Pons (tissue), 1 donor: ENCODE data around the gene RPL28.

Source experiments
- DNase-seq: peaks from one replicate; pipeline ENCODE4 v3.0.0-alpha.2; 2016; ENCODE audit warnings: low spot score

The RPL28 gene

DNA sequence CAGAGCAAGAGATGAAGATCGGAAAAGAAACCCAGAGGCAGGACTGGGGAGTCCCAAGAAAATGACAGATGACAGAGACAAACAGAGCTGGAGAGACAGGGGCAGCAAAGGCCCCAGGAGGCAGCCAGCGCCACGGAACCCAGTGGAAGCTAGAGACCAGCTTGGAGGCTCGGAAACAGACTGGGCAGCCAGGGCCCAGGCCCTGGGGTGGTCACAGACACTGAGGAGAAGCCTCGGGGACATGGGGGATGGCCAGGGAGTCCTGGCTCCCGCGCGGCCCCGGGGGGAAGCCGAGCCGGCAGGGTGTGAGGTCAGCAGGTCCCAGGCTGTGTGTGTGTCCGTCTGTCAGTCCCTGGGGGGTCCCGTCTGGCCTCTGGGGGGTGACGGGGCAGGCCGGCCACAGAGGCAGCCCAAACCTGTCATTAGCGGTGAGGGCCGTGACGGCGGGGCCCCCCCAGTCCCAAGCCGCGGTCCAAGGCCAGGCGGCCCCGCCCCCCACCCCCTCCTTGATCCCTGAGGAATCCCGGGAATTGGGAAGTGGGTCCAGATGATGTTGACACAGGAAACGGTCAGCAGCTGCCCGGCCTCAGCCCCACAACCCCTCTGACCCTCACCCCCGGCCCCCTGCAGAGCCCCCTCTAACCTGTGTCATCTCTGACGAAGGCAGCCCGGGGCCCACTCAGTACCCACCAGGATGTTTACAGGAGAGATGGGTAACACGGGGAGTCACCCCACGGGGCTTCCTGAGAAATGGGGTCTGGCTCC, 11.6 kb upstream of the RPL28 start:
- no peak for DNase-seq

DNA sequence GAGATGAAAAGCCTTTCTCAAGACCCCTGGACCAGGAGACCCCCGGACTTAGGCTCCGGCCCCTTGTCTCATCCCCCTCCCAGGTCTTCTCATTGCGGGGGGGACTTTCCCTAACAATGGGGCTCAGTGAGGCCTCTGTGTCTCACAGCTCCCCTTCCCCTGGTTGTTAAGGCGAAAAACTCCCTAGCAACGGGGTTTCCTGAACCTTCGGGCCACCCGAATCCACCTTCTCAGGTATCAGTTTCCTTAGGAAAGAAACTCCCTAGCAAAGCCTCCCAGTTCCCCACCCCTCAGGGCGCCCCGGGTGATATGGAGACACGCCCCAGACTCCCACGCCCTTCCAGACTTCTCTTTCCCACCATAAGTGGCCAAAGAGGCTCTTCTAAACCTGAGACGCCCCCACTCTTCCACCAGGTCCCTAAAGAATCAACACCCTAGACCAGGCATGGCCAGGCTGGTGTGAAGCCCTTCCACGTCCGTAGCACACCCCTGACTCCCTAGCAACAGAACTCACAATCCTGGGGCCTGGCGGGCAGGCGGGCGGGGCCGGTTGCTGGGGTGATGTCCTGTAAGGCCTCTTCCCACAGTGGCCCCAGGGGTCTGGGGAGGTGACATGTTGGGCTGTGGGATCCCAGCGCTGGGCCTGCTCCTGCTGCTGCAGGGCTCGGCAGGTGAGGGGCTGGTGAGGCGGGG, 9.3 kb upstream of the RPL28 start, which contains the start of gene TMEM190:
TSS of gene TMEM190 (plus strand) at position 586 of the 693 bp plus-strand sequence. CDS start at position 614, 28 bp downstream.
- DNase-seq = no peak

DNA sequence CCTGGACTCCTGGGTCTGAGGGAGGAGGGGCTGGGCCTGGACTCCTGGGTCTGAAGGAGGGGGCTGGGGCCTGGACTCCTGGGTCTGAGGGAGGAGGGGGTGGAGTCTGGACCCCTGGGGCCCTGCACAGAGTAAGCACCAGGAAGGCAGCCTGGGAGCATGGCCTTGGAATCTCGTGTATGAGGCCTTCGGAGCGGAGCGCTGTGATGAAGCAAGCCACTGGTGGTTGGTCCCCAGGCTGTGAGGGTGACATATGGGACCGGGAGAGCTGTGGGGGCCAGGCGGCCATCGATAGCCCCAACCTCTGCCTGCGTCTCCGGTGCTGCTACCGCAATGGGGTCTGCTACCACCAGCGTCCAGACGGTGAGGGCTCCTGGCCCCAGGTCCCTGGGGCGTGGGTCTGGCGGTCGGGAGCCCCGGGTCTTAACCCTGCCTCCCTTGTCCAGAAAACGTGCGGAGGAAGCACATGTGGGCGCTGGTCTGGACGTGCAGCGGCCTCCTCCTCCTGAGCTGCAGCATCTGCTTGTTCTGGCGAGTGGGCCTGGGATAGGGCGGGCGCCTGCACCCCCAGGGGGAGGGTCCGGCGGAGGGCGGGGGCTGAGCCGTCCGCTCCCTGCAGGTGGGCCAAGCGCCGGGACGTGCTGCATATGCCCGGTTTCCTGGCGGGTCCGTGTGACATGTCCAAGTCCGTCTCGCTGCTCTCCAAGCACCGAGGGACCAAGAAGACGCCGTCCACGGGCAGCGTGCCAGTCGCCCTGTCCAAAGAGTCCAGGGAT, 8.2 kb upstream of the RPL28 start:
- no peak for DNase-seq

DNA sequence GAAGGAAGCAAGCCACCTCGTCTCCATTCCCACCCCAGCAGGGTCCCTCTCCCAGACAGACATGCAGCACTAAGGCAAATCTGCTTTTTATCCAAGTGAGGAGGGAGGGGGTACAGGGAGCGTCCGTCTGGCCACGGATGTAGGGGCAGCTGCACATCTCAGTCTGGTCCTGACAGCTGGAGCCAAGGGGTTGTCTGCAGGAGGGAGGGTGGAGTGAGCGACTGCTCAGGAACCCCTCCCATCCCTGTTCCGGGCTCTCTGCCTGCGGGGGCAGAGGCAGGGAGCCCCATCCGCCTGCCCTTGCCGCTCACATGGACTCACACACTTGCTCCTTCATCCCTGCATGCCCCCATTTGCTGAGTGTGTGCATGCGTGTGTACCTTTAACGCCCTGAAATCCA, 6.6 kb upstream of the RPL28 start:
- DNase-seq = no peak

DNA sequence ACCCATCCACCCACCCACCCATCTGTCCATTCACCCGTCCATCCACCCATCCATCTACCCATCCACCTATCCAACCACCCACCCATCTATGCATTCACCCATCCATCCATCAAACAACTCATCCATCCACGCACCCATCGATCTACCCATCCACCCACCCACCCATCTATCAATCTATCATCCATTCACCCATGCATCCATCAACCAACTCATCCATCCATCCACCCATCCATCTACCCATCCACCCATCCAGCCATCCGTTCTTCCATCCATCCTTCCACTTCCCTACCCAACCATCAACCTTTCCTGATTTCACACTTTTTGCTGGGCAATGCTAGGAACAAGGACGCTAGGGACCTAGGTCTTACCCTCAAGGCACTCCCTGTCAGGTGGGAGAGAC, 3.7 kb upstream of the RPL28 start:
- no peak for DNase-seq

DNA sequence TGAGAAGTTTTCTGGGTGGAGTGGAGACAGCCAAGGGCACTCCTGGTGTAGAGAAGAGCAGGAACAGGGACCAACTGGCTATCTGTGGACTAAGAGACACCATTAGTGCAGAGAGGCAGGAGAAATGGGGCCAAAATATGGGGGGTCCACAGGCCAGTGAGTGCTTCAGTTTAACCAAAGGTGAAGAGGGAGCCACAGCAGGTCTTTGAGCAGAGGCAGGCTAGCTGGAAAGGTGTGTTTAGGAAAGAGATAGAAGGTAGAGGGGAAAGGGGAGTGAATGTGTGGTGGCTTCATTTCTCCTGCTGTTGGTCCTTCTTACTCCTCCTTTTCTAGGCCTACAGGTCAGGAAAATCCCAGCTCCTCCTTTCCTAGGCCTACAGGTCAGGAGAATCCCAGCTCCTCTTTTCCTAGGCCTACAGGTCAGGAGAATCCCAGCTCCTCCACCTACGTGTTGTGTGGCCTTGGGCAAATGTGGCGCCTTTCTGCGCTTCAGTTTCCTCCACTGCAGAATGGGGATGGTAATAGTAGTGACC, 3.1 kb upstream of the RPL28 start:
- DNase-seq = no peak

DNA sequence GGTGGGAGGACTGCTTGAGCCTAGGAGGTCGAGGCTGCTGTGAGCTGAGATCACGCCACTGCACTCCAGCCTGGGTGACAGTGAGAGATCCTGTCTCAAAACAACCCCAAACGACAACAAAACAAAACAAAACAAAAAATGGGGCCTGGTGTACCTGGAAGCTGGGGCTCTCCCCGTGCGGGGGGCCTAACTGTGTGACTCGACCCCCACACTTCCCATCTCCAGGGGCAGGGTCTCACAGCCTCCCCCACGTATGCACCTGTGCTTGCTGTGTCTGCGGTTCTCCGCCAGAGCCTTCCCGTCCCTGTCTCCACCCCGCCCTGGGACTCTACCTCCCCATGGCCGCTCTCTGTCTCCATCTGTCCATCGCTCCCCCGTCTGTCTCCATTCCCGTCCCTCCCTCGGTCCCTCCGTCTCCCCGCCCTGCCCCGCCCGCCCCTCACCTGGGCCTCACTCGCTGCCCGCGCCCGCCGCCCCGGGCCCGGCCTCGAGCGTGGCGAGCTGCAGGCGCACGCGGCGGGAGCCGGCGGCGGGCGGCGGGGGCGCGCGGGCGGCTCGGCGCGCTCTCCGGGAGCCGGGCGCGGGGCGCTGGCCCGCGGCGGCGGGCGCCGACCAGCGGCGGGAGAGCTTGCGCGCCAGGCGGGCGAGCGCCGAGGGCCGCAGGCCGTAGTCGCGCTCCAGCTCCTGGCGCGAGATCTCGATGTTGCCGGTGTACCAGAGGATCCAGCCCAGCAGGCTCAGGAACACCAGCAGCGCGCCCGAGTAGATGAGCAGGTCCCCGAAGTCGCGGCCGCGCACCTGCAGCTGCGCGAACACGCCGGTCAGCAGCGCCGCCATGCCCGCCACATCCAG, 2.2 kb upstream of the RPL28 start:
- no peak for DNase-seq

DNA sequence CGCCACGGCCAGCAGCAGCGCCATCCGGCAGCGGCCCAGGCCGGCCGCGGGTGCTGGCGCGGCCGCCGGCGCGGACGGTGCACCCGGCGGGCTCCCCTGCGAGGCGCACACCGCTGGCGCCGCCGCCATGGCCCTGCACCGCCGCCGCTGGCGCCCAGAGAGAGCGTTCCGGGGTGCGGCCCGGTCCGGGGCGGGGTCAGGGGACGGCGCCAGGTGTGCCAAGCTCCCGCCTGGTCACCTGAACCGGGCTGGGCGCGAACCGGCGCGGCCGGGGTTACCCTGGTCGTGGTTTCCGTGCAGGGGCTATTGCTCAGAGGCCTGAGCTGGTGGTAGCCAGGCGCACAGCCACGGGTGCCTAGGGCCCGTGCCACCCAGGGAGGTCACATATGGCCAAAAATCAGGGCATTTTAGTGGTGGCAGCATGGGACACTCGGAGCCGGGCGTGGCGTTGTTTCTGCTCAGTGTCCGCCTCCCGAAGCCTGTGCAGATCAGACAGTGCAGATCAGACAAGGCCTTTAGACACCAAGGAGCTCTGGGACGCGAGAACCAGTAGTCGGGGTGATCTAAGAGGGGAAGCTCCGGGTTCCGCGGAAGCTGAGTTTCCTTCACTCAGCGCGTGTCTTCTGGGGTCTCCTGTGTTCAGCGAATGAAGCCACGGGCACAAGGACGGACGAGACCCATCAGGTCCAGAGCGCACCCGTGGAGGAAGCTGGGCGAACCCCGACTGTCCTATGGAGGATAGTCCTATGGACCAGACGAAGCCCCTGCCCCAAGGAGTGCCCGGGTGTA, 1.4 kb upstream of the RPL28 start, which contains the start of gene TMEM238:
TSS of gene TMEM238 (minus strand) at position 162 of the 789 bp plus-strand sequence. CDS start at position 129, 33 bp downstream.
- DNase-seq = peak; percentile 18

DNA sequence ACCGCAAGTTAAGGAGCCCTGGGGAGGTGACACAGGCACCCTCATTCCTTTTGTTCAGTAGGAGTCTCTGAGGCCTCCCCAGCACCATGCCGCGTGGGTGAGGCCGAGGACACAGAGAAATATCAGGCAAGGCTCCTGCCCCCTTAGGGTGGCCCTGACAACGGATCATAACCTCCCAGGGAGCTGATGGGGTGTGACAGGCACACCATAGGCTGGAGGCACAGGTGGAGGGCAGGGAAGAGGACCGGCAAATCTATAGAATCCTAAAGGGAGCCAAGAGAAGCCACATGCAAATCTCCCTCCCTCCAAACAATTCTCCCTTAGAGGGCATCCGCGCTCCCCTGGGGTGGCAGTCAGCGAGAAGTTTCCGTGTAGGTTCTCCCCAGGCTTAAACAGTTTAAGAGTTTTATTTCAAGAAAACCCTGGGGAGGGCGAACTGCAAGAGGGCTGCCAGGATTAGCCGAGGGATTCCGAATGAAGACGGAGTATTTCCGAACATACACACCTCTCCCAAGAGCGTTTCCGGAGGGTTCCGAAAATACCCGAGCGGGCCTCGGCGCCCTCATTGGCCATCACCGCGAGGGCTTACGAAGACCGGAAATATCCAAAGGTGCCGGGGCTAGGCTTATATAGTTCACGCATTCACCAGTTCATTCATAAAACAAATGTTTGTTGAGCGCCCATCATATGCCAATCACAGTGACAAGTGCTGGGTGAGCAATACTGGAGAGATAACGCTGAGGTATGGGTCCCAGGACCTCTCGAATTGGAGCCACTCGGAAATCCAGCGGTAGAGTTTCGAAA, 610 bp upstream of the RPL28 start:
- DNase-seq = peak; percentile 95

DNA sequence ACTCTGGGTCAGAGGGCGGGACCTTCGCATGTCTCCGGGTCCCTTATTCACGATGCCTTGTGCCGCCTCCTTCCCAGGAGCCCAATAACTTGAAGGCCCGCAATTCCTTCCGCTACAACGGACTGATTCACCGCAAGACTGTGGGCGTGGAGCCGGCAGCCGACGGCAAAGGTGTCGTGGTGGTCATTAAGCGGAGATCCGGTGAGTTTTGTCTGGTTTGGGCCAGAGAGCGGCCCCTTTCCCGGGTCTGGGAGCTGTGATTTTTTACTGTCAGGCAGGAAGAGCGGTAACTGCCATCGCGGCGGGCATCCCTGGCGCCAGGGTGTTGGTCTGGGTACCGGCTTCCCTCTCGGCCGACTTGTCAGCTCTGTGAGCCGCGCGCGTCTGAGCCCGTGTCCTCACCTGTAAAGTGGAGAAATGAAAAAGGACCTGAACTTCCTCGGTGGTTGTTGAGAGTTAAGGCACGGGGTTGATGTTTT, 800 bp downstream of the RPL28 start:
- DNase-seq = no peak

DNA sequence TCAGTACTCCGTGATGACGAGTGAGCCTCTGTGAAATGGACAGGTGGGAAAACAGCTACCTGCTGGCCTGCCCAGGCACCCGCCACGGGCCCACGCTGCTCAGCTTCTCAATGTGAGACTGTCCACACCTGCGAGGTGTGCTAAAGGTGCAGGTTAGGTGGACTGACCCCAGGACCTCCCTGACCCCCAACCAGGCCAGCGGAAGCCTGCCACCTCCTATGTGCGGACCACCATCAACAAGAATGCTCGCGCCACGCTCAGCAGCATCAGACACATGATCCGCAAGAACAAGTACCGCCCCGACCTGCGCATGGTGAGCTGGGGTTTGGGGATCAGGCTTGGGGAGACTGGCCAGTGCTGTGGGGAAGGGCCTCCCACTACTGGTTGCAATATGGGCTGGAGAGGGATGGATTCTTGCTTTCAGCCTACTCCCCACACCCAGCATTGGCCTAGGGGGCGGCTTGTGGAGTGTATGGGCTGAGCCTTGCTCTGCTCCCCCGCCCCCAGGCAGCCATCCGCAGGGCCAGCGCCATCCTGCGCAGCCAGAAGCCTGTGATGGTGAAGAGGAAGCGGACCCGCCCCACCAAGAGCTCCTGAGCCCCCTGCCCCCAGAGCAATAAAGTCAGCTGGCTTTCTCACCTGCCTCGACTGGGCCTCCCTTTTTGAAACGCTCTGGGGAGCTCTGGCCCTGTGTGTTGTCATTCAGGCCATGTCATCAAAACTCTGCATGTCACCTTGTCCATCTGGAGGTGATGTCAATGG, 2.2 kb downstream of the RPL28 start:
- no peak for DNase-seq

DNA sequence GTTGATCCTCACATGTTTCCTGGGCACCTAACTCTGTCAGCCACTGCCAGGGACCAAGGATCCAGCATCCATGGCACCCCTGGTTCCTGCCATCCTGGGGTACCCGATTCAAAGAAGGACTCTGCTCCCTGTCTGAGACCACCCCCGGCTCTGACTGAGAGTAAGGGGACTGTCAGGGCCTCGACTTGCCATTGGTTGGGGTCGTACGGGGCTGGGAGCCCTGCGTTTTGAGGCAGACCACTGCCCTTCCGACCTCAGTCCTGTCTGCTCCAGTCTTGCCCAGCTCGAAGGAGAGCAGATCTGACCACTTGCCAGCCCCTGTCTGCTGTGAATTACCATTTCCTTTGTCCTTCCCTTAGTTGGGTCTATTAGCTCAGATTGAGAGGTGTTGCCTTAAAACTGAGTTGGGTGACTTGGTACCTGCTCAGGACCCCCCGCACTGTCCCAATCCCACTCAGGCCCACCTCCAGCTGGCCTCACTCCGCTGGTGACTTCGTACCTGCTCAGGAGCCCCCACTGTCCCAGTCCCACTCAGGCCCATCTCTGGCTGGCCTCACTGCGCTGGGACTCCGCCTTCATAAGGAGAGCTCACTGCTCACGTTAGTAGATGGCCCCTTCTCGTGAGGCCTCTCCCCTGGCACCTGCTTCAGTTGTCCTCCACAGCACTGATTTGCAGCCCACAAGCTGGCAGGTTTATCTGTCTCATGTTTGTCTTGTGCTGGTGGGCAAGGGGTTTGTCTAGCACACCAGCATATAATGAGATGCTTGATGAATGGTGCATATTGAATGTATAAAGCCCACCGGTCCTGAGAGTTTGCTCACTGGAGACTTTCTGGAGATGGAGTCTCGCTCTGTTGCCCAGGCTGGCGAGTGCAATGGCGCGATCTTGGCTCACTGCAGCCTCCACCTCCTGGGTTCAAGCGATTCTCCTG, 3.9 kb downstream of the RPL28 start:
- no peak for DNase-seq

DNA sequence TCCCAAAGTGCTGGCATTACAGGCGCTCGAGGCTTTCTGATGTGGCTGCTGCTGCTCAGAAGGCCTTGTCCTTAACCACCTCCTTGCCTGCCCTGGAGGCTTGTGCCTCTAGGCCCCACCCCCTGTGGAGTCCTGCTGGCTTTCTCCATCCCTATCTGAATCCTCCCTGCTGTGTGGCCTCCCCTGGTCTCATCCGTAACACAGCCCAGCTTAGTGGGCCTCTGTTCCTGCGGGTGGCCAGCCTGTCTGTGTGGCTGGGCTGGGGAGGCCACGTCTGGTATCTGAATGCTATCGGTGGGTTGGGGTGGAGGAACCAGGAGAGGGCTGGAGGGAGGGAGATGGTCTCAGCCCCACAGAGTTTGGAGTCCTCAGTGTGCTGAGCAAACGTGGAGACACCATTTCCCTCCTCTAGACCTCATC, 4.7 kb downstream of the RPL28 start:
- DNase-seq = no peak

DNA sequence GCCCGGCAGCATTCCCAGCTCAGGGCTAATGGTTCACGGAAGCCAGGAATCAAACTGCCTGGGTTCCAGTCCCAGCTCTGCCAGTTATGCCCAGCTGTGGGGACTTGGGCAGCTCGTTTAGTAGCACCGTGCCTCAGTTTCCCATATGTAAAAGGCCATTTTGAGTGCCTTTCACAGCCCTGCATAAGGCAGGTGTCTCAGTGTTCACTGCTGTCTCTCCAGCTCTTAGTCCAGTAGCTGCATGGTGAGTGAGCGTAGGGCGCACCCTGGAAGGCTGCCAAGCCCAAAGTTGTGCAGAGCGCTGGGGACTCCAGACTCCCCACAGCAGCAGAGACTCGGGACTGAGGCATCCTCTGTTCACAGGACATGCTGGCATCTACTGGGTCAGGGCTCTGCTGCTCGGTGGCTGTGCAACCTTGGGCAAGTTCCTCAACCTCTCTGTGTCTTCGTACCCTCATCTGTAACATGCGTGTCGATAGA, 5.5 kb downstream of the RPL28 start:
- DNase-seq = no peak

DNA sequence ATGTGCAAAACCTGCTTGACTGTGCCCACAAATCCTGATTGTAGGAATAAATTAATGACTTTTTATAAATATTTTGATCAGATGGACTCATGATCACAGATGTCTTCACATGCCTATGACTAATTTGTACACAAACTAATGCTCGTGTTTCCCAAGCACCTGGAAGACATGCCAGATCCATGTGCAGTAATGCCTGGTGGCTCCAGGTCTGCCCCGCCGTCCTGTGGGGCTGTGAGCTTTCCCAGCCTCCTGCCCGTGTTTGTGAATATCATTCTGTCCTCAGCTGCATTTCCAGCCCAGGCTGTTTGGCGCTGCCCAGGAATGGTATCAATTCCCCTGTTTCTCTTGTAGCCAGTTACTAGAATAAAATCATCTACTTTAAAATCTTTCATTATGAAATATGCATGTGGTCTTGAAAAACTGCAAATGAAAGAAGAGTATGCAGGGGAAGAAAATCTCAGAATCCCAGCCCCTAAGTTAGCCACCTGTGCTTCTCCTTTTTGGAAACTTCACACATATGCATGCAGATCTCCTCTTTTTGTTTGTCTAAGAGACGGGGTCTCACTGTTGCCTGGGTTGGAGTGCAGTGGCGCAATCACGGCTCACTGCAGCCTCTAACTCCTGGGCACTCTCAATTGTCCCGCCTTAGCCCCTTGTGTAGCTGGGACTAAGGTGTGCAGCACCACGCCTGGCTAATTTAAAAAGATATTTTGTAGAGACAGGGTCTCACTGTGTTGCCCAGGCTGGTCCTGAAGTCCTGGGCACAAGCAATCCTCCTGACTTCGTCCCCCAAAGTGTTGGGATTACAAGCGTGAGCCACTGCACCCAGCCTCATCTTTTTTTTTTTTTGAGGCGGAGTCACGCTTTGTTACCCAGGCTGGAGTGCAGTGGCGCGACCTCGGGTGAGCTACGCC, 6.2 kb downstream of the RPL28 start:
- DNase-seq = no peak
